Hematopoietic multipotent progenitor cell treated with erythropoietin and hydrocortisone succinate and interleukin-3 and kit ligand, for 8 days (in vitro differentiated cells): ENCODE measurements around the gene CYP4F22.
A peak's percentile ranks its signal among the peaks of the same experiment; 100 is the strongest.
"Not testable (repeated sequence)": the region's sequence is repeated elsewhere in the genome, so short reads cannot be mapped to it uniquely, and the experiment has no call there.

ENCODE experiments used
- DNase-seq: peaks from one replicate; pipeline ENCODE4 v3.0.0-alpha.2; 2015

Gene CYP4F22

DNA sequence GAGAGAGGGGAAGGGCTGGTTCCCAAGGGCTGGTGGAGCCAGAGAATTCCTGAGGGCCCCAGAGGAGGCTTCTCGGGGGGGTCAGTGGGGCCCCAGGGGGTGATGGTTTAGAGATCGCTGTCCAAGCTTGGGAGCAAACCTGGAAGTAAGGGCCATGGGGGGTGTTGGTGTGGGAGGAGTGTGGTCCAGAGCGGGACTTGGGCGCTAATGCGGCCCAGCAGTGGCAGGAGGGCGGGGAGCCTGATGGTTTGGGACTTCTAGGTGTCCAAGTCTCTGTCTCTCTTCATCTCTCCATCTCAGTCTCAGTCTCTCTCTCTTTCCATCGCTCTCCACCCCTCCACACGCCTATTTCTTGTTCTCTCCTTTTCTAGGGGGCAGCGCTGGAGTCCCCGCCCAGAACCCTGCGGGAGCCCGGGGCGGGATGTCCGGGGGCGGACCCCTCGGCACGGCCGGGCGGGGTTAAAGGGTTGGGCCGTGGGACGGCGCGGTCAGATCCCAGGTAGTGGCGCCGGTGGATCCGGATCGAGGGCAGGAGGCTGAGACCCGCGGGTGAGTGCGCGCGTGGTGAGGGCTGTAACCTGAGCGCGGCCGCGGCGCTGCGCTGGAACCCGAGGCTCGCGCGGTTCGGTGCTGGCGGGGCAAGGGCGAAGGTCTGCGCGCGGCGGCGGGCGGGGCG, at the start of gene CYP4F22:
TSS of gene CYP4F22 (plus strand) at position 491 of the 676 bp plus-strand sequence. CDS start 16,812 bp downstream, outside the sequence.
- no peak for DNase-seq

DNA sequence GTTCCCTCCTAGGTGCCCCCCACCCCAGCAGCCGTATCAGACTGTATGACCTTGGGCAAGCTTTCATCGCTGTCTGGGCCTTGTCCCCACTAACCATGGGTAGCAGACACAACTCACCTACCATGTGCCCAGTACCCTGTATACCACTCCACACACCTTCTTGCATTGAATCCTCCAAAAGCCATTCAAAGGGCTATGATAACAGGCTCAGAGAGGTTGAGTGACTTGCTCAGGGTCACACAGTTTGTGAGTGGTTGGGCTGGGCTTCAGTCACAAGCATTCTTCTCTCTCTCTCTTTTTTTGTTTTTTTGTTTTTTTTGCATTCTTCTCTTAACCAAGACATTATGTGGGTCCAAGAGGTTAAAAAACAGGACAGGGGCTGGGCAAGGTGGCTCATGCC, 46.6 kb upstream of the CYP4F22 start:
- no peak for DNase-seq

DNA sequence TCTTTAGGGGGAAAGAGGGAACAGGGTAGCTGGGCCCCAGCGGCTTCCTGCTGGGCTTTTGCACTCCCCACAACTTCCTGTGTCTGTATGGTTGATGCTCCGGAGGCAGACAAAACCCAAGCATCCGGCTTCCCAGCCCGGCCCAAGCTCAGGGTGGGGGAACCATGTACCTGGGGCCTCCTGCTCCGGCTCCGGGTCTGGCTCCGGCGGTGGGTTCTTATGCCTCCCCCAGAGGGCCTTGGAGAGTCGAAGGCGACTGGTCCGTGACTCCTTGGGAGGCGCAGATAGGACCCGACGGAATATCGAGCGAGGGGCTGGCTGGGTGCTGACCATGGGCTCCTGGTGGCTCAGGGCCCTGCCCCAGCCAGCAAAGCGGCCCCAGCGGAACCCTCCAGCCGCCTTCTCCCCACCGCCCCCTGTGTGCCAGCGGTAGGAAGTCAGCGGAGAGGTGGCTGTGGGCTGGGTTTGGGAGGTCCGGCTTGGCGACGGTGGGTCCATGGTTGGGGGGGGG, 44.4 kb upstream of the CYP4F22 start:
- DNase-seq, result peak; percentile 39

DNA sequence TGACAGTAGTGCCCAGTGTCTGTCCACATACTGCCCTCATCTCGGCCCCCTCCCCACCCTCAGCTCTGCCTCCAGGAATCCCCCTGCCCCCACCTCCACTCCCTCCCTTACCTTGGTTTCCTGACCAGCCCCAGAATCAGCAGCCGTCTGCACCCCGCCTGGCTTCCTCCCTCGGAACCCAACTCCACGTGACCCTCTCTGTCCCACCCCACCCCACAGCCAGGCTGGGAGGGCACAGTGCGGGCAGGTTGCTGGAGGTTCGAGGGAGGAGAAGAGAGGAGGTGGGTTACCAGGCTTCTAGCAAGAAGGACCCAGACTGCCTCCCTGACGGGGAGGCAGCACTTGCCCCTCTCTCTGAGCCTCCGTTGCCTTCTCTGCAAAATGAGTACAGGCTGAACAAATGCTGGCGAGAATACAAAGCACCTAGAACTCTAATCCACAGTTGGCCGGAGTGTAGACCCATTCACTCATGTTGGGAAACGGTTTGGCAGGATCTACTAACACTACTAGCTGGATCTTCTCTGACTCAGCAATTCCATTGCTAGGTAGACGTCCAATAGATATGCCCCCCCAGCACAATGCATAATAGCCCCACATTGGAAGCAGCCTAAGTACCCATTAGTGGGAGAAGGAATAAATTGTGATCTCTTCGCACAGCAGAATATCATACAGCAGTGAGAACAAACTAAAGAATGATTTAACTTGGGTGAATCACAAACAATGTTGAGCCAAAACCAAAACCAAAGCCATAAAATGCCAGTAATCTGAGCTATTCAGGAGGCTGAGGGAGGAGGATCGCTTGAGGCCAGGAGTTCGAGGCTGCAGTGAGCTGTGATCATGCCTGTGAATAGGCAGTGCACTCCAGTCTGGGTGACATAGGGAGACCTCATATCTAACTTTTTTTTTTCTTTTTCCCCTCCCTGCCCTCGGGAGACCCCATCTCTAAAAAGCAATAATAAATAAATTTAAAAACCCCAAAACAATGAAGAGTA, 43.6 kb upstream of the CYP4F22 start, which contains the start of gene RASAL3:
TSS of gene RASAL3 (minus strand) at position 151 of the 992 bp plus-strand sequence. CDS start 186 bp downstream, outside the sequence.
- DNase-seq, result peak; percentile 46

DNA sequence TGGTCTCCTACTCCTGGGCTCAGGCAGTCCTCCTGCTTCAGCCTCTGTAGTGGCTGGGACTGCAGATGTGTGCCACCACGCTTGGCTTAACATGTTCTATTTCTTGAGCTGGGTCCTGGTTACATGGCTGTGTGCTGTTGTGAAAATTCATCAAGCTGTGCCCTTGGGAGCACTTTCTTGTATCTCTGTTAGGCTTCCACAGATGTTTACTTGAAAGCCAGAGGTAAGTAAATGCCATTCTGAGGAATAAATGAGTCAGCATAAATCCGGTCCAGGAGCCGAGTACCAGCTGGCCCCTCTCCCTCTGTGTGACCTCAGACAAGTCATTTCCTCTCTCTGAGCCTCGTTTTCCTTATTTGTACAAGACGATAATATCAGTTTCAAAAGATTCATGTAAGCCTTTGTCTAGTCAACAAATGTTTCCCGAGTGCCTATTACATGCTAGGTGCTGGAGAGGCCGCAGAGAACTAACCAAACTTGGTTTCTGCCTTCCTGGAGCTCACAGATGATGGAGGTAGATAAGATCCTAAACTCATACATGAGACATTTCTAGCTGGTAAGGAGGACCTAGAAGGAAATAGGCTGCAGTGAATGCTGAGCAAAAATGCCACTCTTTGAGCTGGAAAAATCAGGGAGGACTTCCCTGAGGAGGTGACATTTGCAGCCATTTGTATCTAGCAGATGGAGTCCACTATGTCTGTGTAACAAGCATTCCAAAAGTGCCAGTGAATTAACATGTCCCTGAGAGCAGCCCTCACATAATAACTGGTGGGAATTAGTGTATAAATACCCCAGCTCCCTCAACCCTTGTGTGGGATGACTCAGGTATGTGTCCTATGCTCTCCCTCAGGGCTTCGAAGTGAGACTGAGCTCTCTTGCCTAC, 41.2 kb upstream of the CYP4F22 start:
- peak; percentile 53 for DNase-seq

DNA sequence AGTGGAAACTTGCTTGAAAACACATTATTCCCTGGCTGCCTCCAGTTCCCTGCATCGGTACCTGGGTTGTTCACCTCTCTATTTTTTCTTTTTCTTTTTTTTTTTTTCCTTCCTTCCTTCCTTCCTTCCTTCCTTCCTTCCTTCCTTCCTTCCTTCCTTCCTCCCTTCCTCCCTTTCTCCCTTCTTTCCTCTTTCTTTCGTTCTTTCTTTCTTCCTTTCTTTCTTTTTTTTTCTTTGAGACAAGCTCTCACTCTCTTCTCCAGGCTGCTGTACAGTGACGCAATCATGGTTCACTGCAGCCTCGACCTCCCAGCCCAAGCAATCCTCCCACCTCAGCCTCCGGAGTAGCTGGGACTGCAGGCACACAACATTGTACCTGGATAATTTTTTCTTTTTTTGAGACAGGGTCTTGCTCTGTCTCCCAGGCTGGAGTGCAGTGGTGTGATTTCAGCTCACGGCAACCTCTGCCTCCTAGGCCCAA, 40.6 kb upstream of the CYP4F22 start:
- DNase-seq, result no peak

DNA sequence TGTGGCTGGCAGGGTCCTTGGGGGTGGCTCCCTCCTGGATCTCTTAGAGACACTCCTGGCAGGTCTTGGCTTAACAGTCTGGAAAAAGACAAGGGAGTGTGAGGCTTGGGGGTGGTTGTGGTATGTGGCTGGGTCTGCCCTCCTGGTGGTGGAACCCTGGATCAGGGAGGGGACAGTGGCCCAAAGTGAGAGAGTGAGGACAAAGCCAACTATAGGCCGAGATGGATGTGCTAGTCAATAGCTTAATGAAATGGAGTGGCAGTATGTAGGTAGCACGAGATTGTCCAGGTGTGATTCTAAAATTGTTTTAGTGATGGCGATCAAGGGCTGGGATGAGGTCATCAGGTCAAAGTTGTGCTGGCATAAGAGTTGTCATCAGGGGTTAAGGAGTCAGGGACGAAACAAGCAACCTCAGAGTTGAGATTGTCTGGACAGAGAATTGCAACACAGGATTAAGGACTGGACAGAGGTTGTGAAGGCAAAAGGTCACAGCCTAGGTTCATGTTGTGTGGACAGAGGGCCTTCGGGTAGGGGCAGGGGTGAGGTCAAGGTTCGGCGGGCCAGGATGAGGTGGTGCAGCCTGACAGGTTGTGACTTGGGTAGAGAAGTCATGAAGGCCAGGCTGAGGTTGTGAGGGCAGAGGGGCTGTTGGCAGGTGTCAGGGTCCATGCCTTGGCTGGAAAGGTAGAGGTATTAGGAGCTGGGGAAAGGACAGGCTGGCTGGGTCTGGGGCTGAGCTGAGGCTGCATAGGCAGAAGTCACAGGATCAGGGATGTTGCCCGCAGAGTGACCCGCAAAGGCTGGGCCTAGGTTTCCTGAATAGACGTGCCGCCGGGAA, 39.4 kb upstream of the CYP4F22 start:
- no peak for DNase-seq

DNA sequence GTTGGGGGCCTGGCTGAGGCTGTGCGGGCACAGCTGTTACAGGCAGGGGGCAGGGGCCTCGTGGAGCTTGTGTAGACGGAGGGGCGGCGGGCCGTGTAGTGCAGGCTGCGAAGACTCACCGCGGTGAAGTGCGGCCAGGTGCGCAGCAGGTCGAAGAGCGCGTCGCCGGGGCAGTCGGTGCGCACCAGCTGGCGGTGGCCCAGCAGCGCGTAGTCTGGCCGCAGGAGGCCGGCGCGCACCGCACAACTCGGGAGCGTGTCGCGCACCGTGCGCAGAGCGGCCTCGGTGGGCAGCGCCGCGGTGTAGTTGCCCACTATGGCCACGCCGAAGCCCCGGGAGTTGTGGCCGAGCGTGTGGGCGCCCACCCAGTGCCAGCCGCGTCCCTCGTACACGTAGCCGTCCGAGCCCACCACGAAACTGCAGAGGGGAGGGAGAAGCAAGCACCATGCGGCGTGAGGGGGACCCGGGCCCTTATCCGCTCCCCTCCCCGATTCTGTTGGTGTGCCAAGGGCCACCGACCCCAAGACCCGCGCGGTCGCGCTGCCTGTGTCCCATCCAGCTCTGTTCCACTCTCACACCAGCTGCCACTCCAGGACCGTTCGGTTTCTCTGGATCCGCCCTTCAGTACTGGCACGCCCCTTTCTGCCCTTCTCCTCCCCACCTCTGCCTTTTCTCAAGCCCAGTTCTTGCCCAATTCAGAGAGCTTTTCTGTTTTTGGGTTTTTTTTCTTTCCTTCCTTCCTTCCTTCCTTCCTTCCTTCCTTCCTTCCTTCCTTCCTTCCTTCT, 38.6 kb upstream of the CYP4F22 start:
- peak; percentile 44 for DNase-seq

DNA sequence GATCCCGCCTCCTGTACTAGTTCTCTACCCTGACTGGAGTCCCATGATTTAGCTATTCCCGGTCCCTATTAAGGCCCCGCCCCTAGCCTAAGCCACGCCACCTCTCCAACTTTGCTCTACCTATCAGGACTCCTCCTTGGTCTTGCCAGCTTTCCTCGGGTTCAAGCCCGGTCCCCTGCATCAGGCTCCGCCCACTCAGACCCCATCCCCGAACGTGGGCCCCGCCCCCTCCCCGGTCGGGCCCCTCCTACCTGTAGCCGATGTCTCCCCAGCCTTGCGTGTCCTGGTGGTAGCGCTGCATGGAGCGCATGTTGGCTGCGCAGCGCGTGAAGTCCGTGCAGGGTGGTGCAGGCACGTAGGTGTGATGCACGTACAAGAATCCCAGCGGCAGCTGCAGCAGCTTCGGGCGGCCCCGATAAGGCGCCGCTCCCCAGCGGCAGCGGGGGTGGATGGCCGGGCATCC, 36.7 kb upstream of the CYP4F22 start:
- no peak for DNase-seq

DNA sequence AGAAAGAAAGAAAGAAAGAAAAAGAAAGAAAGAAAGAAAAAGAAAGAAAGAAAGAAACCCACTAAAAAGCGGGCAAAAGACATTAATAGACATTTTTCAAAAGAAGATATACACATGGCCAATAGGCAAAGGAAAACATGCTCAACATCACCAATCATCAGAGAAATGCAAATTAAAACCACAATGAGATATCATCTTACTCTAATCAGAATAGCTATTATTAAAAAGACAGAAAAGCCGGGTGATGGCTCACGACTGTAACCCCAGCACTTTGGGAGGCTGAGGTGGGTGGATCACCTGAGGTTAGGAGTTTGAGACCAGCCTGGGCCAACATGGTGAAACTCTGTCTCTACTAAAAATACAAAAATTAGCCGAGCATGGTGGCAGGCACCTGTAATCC, 34.5 kb upstream of the CYP4F22 start:
- not testable (repeated sequence) for DNase-seq

DNA sequence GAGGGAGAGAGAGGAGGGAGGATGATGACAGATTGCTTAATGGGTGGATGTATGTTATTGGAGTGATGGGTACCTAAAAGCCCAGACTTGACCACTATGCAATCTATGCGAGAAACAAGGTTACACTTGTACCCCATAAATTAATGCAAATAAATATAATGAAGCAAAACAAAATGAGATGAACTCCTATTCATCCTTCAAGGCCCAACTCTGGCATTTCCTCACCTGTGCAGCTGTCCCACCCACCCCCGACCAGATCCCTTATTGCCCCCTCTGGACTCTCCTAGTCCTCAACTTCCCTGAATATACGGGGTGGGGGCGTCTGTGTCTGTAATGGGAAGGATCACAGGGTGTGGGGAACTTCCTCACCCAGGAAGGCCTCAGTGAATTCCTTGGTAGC, 33.2 kb upstream of the CYP4F22 start:
- DNase-seq, result no peak

DNA sequence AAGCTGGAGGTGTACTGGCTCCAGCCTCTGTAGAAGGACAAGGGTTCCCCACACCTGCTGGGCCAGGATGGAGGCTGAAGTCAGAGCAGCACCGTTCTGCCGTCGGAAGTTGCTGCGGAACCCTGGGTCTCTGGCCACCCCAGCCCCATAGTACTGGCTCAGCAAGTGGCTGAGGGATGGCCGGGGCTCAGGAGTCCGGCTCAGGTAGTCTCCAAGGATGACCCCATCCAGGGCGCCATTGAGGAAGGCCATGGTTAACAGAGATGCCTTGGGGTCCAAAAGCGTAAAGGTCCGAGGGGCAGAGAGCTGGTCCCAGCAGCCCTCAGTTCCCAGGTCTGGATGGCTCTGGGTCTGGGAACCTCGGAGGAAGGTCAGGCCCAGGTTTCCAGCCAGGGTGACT, 32.7 kb upstream of the CYP4F22 start:
- no peak for DNase-seq

DNA sequence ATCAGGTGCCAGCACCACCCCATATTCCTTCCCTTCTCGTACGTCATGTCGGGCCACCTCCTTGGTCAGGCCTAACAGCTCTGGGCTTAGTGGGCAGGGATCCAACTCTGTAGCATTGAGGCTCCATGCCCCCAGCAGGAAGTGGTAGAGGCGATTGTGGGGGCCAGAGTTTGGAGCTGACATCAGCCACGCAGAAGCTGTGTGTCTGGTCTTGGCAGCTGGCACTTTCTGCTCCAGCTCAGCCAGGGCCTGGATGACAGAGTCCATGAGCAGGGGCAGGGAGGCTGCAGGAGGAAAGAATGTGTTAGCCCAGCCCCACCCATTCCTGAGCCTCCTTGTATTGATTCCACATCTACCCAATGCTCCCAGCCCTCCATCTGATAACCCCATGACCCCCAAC, 32.0 kb upstream of the CYP4F22 start:
- DNase-seq, result no peak

DNA sequence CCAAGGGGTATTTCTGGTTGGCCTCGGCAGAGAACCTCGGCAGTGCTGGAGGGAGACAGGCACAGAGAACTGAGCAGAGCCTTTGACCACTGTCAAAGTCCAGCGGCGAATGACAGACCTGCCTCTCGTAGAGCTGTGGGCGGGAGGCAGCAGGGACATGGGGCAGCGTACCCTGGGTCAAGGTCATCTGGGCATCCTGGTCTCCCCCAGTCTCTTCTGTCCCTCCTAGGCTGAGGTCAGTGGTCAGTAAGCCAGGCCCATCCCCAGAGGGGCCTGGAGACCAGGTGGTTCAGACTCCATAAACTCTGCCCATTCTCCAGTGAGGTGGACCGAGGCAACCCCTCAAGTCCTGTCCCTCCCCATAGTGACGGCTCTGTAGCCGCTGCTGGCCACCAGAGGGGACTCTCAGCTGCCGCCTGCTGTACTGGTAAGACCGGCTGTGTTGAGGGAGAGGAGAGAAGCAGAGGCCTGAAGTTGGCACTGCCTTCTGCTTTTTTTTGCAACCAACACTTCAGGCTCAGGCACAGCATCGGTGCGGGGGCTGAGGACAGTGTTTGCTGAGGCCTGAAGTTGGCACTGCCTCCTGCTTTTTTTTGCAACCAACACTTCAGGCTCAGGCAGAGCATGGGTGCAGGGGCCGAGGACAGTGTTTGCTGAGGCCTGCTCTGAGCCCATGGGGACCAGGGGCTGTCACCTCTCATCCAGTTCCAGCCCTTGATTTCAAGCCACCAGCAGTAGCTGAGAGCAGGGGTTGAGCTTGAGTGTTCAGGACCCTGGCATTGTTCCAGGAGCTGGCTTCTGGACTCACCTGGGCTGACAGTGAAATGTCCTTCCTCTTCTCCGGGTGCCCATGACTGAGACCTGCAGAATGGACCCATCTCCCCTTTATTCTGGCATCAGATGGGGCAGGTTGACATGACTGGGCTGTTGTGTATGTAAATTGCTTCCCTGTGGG, 28.7 kb upstream of the CYP4F22 start, which contains the start of gene PGLYRP2:
TSS of gene PGLYRP2 (minus strand) at position 111 of the 955 bp plus-strand sequence. CDS start 130 bp downstream, outside the sequence.
- DNase-seq, result peak; percentile 22

DNA sequence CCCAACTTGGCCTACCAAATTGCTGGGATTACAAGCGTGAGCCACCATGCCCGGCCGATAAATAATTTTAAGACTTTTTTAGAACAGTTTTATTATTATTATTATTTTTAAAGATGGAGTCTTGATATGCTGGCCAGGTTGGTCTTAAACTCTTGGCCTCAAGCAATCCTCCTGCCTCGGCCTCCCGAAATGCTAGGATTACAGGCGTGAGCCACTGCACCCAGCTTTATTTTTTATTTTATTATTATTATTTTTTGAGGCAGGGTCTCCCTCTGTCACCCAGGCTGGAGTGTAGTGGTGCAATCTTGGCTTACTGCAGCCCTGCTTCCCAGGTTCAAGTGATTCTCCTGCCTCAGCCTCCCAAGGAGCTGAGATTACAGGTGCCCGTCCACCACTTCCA, 27.3 kb upstream of the CYP4F22 start:
- DNase-seq, result not testable (repeated sequence)

DNA sequence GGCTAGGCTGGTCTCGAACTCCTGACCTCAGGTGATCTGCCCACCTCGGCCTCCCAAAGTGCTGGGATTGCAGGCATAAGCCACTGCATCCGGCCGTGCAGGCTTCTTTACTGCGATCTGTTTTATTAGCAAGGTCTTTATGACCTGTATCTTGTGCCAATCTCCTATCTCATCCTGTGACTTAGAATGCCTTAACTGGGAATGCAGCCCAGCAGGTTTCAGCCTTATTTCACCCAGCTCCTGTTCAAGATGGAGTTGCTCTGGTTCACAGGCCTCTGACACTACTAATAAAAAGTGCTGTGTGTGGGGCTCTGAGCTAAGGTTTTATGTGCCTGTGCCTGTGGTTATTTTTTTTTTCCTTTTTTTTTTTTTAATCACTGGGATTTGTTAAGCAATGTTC, 22.6 kb upstream of the CYP4F22 start:
- DNase-seq, result not testable (repeated sequence)

DNA sequence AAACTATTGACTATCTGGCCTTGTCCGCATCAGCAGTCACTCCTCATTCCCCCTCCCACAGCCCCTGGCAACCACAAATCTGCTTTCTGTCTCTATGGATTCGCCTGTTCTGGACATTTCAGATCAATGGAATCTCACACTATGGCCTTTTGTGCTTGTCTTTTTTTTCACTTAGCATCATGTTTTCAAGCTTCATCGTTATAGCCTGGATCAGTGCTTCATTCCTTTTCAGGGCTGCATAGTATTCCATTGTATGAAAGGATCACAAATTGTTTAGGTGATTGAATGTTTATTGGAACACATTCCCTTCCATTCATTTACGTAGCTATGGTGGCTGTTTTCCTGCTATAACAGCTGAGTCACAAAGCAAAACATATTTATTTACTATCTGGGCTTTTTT, 21.3 kb upstream of the CYP4F22 start:
- no peak for DNase-seq

DNA sequence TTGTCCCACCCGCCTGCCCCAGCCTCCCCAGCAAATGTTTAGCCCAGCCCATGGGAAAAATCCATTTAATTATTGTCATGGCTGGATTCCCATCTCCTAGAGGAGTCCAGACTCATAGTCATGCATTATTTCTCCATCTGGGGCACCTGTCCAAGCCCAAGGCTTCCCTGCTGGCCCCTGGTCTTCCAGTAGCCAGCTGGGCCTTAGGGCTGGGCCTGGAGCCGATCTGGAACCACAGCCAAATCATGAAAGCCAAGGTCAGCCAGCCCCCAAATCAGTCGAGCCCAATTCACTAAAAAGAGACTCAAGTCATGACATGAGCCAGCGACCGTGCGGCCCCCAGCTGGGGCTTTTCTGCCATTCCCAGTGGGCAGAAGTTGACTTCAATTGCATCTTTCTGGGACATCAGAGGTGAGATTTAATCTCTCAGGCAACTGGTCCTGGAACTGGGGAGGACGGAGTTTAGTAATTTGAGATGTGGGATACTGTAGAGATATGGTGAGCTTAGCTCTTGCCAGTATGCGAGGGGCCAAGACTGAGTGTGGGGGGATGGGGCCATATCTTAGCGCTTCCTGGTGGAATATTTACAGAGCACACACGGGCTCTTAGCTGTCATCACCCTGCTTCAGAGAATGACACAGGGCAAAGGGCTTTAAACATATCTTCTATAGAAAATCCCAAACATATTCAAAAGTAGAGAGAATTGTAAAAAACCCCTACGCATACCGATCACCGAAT, 19.7 kb upstream of the CYP4F22 start:
- no peak for DNase-seq
